Esophagus muscularis mucosa (tissue), 4 donors: Measurements from ENCODE around the gene ARID3C.

Experiments used
- CTCF ChIP-seq, 3 experiments: fragments of 200-600 bp in 2 of 3; fragments of 450-650 bp in 1 of 3; sonication (generic) in 2 of 3; IDR thresholded peaks; one replicate each; pipeline ENCODE4 v1.5.1; 2017 to 2019; ENCODE audit warnings: antibody characterized with exemption in 3 of 3, mild to moderate bottlenecking in 2 of 3, moderate library complexity in 1 of 3
- EP300 ChIP-seq: sonication (generic); formaldehyde crosslinking; IDR thresholded peaks from one replicate; pipeline ENCODE4 v1.6.1; 2017; ENCODE audit warnings: antibody characterized with exemption
- POLR2A ChIP-seq: fragments of 450-650 bp; IDR thresholded peaks from one replicate; pipeline ENCODE4 v1.6.1; 2017; ENCODE audit warnings: antibody characterized with exemption, moderate library complexity, mild to moderate bottlenecking, low read depth
- POLR2AphosphoS5 ChIP-seq, 2 donors: sonication (generic); formaldehyde crosslinking; IDR thresholded peaks; one replicate each; pipeline ENCODE4 v1.6.1; 2017; ENCODE audit warnings: antibody characterized with exemption in 2 of 2

- no peak for TF ChIP-seq POLR2A
- TF ChIP-seq CTCF (IDR thresholded peaks at IDR 0.05) = no peak
- no peak for TF ChIP-seq EP300
- TF ChIP-seq POLR2AphosphoS5 (IDR thresholded peaks at IDR 0.05) = no peak
Observed at GRCh38 chr9:34636791-34637355, 8.0 kb upstream of the ARID3C start.
